GM12874 (cell line): Measurements from ENCODE around the gene SERTAD1.

Experiments
- CTCF ChIP-seq: IDR thresholded peaks from 2 replicates; pipeline ENCODE4 v1.5.1; 2011; ENCODE audit warnings: low read depth, mild to moderate bottlenecking, control low read depth, low read length, moderate library complexity; ENCODE audit not compliant: insufficient read depth

SERTAD1 gene

GRCh38 chr19:40438284-40438683, 12.5 kb upstream of the SERTAD1 start:
- TF ChIP-seq CTCF, result no peak

DNA sequence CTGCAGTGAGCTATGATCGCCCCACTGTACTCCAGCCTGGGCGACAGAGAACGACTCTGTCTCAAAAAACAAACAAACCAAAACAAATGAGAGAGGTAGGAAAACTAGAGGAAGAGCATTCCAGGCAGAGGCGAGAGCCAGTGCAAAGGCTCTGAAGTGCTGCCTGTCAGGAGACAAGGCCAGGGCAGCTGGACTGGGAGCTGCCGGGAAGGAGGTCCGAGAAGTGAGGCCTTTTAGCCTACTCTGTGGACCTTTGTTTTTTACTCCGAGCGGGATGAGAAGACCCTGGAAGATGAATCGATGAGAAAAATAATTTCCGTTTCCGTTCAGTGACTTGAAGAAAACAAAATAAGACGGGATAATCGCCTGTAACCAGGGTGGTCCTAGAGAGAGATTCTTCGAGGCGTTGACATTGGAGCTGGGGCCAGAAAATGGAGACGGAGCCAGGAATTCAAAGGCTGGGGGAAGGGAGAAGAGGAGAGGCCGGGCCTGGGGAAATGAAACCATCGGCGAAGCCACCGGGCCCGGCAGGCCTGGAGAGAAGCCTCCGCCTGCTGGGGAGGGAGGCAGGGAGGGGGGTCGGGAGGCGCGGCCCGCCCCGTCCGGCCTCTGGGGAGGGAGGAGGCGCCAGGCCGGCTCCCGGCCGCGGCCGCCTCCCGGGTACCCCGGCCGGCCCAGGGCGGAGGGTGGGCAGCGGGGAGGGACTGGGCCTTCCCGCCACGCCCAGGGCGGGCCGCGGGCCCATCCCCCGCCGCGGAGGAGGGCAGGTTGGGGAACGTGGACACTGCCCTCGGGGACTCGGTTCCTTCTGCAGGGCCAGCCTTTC, 7.8 kb upstream of the SERTAD1 start:
- no peak for TF ChIP-seq CTCF

DNA sequence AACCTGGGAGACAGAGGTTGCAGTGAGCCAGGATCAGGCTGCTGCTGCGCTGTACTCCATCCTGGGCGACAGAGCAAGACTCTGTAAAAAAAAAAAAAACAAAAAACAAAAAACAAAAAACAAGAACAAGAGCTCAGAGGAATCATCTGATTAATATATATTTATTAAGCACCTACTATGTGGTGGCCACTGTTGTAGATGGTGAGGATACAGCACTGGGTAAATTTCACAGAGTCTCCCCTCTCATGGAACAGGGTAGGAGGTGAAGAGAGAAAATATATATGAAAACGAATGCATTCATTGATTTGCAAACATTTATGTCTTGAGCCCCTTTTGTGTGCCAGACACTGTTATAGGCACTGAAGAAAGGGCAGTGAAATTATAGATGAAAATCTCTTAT, 5.9 kb upstream of the SERTAD1 start:
- TF ChIP-seq CTCF, result no peak

- TF ChIP-seq CTCF, result no peak
Observed at GRCh38 chr19:40424637-40425449, 949 bp downstream of the SERTAD1 start.

GRCh38 chr19:40423938-40424337, 1.9 kb downstream of the SERTAD1 start:
- TF ChIP-seq CTCF, result no peak

DNA sequence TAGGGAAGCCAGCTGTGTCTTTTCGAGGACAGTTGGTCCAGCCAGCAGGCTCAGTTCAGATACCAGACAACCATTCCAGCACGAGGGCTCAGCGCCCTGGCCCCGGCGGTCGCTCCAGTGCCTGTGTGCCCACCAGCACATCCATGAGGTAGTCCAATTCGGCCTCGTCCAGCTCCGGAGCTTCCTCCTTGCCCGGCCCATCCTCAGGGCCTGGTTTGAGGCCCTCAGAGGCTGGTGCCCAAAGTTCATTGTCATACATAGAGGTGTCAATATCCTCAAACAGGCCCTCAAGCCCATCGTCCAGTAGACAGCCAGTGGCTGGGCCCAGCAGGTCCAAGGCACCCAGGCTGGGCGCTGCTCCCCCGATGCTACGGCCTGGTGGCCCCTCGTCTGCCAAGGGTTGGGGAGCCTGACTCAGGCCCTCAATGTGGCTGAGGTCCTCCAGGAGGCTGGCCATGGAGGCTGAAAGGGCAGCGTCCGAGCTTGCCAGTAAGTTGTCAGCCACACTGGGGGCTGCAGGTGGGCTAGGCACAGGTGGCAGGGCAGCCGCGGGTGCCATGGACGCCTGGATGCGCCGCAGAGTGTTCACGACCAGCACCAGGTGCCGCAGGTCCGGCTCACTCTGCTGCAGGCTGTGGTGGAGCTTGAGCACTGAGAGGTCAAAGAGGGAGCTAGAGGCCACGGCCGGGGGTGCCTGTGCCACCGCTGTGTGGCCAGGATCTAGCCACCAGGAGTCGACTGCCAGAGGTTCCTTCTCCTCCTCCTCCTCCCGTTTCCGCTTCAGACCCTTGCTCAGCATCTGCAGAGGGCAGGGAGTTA, 2.8 kb downstream of the SERTAD1 start:
- no peak for TF ChIP-seq CTCF

- TF ChIP-seq CTCF, result no peak
Observed at GRCh38 chr19:40421993-40422747, 3.6 kb downstream of the SERTAD1 start.
